Mucosa of gallbladder (tissue), 1 donor: ENCODE results near the gene FBXL16. TPM values are rescaled to one million over a fixed set of nuclear protein-coding genes. Genes with fewer than 3 reads are reported as not detected.
"Not testable (repeated sequence)": the region's sequence is repeated elsewhere in the genome, so short reads cannot be mapped to it uniquely, and the experiment has no call there.

ENCODE experiments used
- DNase-seq: peaks from one replicate; pipeline ENCODE4 v3.0.0-alpha.2; 2020; ENCODE audit warnings: low spot score
- total RNA-seq: library from RNA; stranded (reverse); gene quantifications from one replicate; pipeline ENCODE4 v1.2.1, GENCODE V29; 2021
- donor health status: DM: no; HTN: no; CAD: no.

The FBXL16 gene
- total RNA-seq, 1 donor from 2014 or later, result 0.78 TPM

GRCh38 chr16:692356-693108, 13.1 kb downstream of the FBXL16 start:
- no peak for DNase-seq

DNA sequence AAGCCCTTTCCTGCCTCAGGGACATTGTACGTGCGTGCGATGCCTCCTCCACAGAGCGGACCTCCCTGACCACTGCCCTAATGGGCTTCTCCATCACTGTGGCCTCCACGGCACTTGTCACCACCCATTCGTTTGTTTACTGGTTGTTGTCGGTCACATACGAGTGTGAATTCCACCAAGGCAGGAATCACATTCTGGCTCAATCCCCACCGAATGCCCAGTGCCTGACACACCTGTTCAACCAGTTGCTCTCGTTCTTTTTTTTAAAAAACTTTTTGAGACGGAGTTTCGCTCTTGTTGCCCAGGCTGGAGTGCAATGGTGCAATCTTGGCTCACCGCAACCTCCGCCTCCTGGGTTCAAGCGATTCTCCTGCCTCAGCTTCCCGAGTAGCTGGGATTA, 14.4 kb downstream of the FBXL16 start:
- DNase-seq, result not testable (repeated sequence)

GRCh38 chr16:689175-689897, 16.3 kb downstream of the FBXL16 start:
- DNase-seq, result no peak

GRCh38 chr16:687499-687898, 18.1 kb downstream of the FBXL16 start:
- DNase-seq, result no peak

DNA sequence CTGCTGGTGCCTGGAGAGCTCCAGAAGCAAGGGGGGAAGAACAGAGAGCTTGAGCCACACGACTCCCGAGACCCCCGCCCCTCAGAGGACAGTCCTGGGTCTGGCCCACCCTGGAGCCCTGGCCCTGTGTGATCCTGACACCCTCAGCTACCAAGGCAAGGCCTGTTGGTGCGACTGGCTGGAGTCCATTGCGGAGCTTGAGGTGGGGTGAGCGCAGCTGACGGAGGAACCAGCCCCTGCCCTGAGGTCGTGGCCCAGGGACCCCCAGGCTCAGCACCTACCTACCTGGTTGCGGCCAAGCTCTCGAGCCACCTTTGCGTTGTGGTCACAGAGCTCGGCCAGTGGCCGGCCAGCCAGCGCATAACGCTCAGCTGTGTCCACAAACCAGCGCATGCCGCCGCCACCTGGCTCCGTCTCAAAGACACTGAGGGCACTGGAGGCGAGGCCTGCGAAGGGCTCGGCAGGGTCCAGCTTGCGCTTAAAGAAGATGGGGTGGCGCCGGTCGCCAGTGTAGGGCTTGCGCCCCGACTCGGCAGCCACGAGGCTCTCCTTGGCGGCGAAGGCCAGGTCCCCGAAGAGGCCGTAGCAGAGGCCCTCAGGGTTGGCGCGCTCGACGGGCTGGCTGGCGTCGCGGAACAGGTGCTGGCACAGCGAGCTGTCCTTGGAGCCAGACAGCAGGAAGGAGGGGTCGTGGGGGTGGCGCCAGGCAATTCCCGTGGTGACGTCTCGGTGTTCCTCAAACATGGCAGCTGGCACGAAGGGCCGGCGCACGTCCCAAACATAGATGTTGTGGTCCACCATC, 18.9 kb downstream of the FBXL16 start:
- no peak for DNase-seq

- no peak for DNase-seq
Observed at GRCh38 chr16:685967-686366, 19.6 kb downstream of the FBXL16 start.

- no peak for DNase-seq
Observed at GRCh38 chr16:684961-685696, 20.5 kb downstream of the FBXL16 start.

- peak; percentile 97 for DNase-seq
Observed at GRCh38 chr16:684071-684794, 21.4 kb downstream of the FBXL16 start, which contains the start of gene JMJD8. TSS of gene JMJD8 (minus strand) at chr16:684334. CDS start at chr16:684319, 15 bp downstream.

- no peak for DNase-seq
Observed at GRCh38 chr16:683396-684070, 22.1 kb downstream of the FBXL16 start.

GRCh38 chr16:682493-683395, 22.9 kb downstream of the FBXL16 start:
- no peak for DNase-seq

- no peak for DNase-seq
Observed at GRCh38 chr16:681746-682427, 23.7 kb downstream of the FBXL16 start.

- no peak for DNase-seq
Observed at GRCh38 chr16:680967-681745, 24.4 kb downstream of the FBXL16 start.

DNA sequence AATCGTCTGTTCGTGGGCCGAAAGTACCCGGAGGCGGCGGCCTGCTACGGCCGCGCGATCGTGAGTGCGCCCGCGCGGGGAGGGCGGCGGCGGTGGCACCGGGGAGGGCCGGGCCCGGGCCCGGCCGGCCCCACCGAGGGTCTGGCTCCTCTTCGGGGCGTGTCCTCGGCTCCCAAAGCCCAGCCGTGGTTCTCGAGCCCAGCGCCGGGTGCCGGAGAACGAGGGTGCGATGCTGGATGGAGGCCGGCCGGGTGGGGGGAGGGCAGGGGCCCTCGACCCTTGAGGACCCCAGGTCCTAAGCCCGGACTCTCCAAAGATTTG, 25.0 kb downstream of the FBXL16 start:
- no peak for DNase-seq

GRCh38 chr16:679814-680624, 25.6 kb downstream of the FBXL16 start, which contains the start of gene STUB1:
TSS of gene STUB1 (plus strand) at chr16:680410. CDS start at chr16:680526, 116 bp downstream.
- DNase-seq, result peak; percentile 81

- DNase-seq, result peak; percentile 64
Observed at GRCh38 chr16:678858-679813, 26.5 kb downstream of the FBXL16 start.
